ENCODE data around the gene IFI27L1.
A peak's percentile ranks its signal among the peaks of the same experiment; 100 is the strongest.

The IFI27L1 gene

GRCh38 chr14:94043111-94043755 is 37.9 kb upstream of the IFI27L1 start:
- Mint-ChIP-seq H3K9me3 (no peaks in the 10 kb centered on the region), H3K27me3 (no peaks in the 10 kb centered on the region), H3K27ac (peak overlapping the region; percentile 46 to 88), H3K4me3 (no peak overlapping the region), H3K4me1 (ENCODE audit: low read depth in 2 of 2) (peaks cover 0 to 2% of the 10 kb centered on the region in 2 donors), H3K36me3 (ENCODE audit: insufficient read depth) (peaks cover 93% of the 10 kb centered on the region)
- DNase-seq (no peak), ATAC-seq (replicated peaks) (no peak)

GRCh38 chr14:94043756-94044475 is 37.2 kb upstream of the IFI27L1 start:
- H3K4me3 Mint-ChIP-seq, result peak overlapping the region in 1 of 2 donors; percentile 9
- H3K36me3 Mint-ChIP-seq (ENCODE audit: insufficient read depth), result peaks cover 96% of the 10 kb centered on the region
- H3K27ac Mint-ChIP-seq, result peak overlapping the region; percentile 46 to 88
- no peak for DNase-seq
- ATAC-seq (replicated peaks), result no peak
- H3K4me1 Mint-ChIP-seq (ENCODE audit: low read depth in 2 of 2), result peaks cover 0 to 2% of the 10 kb centered on the region in 2 donors
- H3K9me3 Mint-ChIP-seq, result no peaks in the 10 kb centered on the region
- no peaks in the 10 kb centered on the region for H3K27me3 Mint-ChIP-seq

GRCh38 chr14:94044476-94045091 is 36.5 kb upstream of the IFI27L1 start:
- peaks cover 96% of the 10 kb centered on the region for H3K36me3 Mint-ChIP-seq (ENCODE audit: insufficient read depth)
- peak overlapping the region; percentile 2 to 88 for H3K27ac Mint-ChIP-seq
- ATAC-seq (replicated peaks), result no peak

GRCh38 chr14:94045101-94045500 is 36.0 kb upstream of the IFI27L1 start:
- DNase-seq, result no peak
- Mint-ChIP-seq H3K27ac (peak overlapping the region; percentile 2 to 88), H3K36me3 (ENCODE audit: insufficient read depth) (peaks cover 96% of the 10 kb centered on the region), H3K9me3 (no peaks in the 10 kb centered on the region), H3K27me3 (no peaks in the 10 kb centered on the region), H3K4me3 (no peak overlapping the region), H3K4me1 (ENCODE audit: low read depth in 2 of 2) (peaks cover 0 to 2% of the 10 kb centered on the region in 2 donors)
- ATAC-seq (replicated peaks), result no peak

More at GRCh38 chr14:94044476-94045091, 36.5 kb upstream of the IFI27L1 start:
- Mint-ChIP-seq H3K27me3 (no peaks in the 10 kb centered on the region), H3K4me3 (no peak overlapping the region), H3K9me3 (no peaks in the 10 kb centered on the region), H3K4me1 (ENCODE audit: low read depth in 2 of 2) (peaks cover 0 to 2% of the 10 kb centered on the region in 2 donors)
- no peak for DNase-seq

- Mint-ChIP-seq H3K9me3 (no peaks in the 10 kb centered on the region), H3K4me3 (peak overlapping the region in 1 of 2 donors; percentile 15), H3K36me3 (ENCODE audit: insufficient read depth) (peaks cover 96% of the 10 kb centered on the region), H3K27ac (peak overlapping the region; percentile 2 to 49), H3K4me1 (ENCODE audit: low read depth in 2 of 2) (peaks cover 0 to 2% of the 10 kb centered on the region in 2 donors), H3K27me3 (no peaks in the 10 kb centered on the region)
- DNase-seq (no peak), ATAC-seq (replicated peaks) (no peak)
Measured at GRCh38 chr14:94045563-94046345, 35.4 kb upstream of the IFI27L1 start.

DNA sequence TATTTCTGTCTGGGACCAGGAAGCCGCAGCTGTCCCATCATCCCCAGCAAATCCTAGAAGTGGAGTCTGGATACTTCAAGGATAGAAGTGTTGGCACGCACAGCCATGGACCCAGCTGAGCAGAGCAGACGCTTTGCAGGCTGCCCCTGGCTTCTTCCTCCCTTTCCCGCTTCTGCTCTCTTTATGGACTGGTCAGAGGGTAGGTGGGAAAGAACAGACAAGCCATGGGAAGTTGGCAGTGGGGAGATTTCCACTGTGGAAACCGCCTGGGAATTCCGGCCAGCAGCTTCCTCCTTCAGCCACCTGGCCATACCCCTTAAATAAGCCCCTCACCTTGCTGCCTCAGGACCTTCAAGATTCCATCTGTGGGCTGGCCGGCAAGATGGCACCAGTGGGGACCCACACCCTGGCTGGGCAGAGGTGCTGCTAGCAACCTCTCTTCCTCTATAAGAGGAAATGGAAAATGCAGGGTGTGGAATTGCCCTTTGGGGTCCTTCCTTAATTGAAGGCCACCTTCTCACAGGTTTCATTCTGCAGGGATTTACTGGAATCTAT is 34.3 kb upstream of the IFI27L1 start:
- H3K4me1 Mint-ChIP-seq (ENCODE audit: low read depth in 2 of 2), result no peaks in the 10 kb centered on the region
- ATAC-seq (replicated peaks) (no peak), DNase-seq (no peak)
- H3K9me3 Mint-ChIP-seq, result no peaks in the 10 kb centered on the region
- no peaks in the 10 kb centered on the region for H3K27me3 Mint-ChIP-seq
- H3K36me3 Mint-ChIP-seq (ENCODE audit: insufficient read depth), result peaks cover 100% of the 10 kb centered on the region
- no peak overlapping the region for H3K4me3 Mint-ChIP-seq
- peak overlapping the region in 1 of 2 donors; percentile 62 for H3K27ac Mint-ChIP-seq

- no peaks in the 10 kb centered on the region for H3K27me3 Mint-ChIP-seq
- no peak for ATAC-seq (replicated peaks)
- H3K4me1 Mint-ChIP-seq (ENCODE audit: low read depth in 2 of 2), result no peaks in the 10 kb centered on the region
- peaks cover 100% of the 10 kb centered on the region for H3K36me3 Mint-ChIP-seq (ENCODE audit: insufficient read depth)
- H3K4me3 Mint-ChIP-seq, result no peak overlapping the region
- no peak for DNase-seq
- H3K9me3 Mint-ChIP-seq, result no peaks in the 10 kb centered on the region
- H3K27ac Mint-ChIP-seq, result peak overlapping the region; percentile 38 to 62
Measured at GRCh38 chr14:94047581-94047980, 33.5 kb upstream of the IFI27L1 start.

- Mint-ChIP-seq H3K36me3 (ENCODE audit: insufficient read depth) (peaks cover 100% of the 10 kb centered on the region), H3K27ac (peak overlapping the region; percentile 44 to 62), H3K27me3 (no peaks in the 10 kb centered on the region), H3K4me1 (ENCODE audit: low read depth in 2 of 2) (no peaks in the 10 kb centered on the region), H3K4me3 (no peak overlapping the region), H3K9me3 (no peaks in the 10 kb centered on the region)
- no peak for ATAC-seq (replicated peaks)
- no peak for DNase-seq
Measured at GRCh38 chr14:94048691-94049624, 32.2 kb upstream of the IFI27L1 start.

DNA sequence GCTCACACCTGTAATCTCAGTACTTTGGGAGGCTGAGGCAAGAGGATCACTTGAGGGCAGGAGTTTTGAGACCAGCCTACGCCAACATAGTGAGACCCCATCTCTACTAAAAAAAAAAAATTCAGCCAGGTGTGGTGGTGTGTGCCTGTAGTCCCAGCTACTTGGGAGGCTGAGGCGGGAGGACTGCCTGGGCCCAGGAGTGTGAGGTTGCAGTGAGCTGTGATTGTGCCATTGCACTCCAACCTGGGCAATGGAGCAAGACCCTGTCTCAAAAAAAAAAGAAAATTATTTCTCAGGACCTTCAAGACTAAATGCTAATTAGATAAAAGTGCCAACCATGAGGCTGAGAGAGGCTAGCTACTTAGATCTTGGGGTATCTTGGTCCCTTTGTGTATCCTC is 31.5 kb upstream of the IFI27L1 start:
- Mint-ChIP-seq H3K4me3 (no peak overlapping the region), H3K27ac (peak overlapping the region in 1 of 2 donors; percentile 73), H3K4me1 (ENCODE audit: low read depth in 2 of 2) (peaks cover 0 to 5% of the 10 kb centered on the region in 2 donors), H3K9me3 (no peaks in the 10 kb centered on the region), H3K27me3 (no peaks in the 10 kb centered on the region), H3K36me3 (ENCODE audit: insufficient read depth) (peaks cover 100% of the 10 kb centered on the region)
- DNase-seq (no peak), ATAC-seq (replicated peaks) (no peak)

DNA sequence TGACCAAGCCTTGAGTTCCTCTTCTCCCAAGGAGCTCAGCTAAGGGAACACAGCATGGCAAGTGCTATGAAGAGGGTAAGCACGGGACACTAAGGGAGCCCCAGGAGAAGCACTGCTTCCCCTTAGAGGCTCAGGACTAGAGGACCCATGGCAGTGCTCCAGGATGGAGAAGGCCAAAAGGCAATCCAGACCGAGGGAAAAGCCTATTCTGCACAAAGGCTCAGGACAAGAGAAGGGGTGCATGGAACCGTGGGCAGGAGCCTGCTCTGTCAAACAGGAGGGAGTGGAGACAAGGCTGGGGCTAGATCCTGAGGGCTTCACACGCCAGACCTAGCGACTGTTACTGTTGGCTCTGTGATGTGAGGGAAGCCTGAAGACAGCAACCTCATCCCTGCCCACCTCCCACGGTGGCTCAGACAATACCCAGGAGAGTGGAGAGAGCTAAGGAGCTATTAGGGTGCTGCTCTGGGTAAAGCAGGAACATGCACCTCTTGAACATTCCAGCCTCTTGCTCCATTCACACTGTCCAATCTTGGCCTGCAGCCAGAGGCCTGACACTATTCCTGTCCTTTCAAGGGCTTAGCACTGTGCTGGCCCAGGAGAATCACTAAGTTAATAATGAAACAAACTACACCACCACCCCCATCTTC is 30.8 kb upstream of the IFI27L1 start:
- H3K4me1 Mint-ChIP-seq (ENCODE audit: low read depth in 2 of 2), result peaks cover 6 to 7% of the 10 kb centered on the region in 2 donors
- peak overlapping the region in 1 of 2 donors; percentile 12 for H3K4me3 Mint-ChIP-seq
- DNase-seq (no peak), ATAC-seq (replicated peaks) (no peak)
- H3K9me3 Mint-ChIP-seq, result no peaks in the 10 kb centered on the region
- H3K27ac Mint-ChIP-seq, result peak overlapping the region; percentile 73 to 86
- peaks cover 100% of the 10 kb centered on the region for H3K36me3 Mint-ChIP-seq (ENCODE audit: insufficient read depth)
- no peaks in the 10 kb centered on the region for H3K27me3 Mint-ChIP-seq

- Mint-ChIP-seq H3K9me3 (no peaks in the 10 kb centered on the region), H3K36me3 (ENCODE audit: insufficient read depth) (peaks cover 100% of the 10 kb centered on the region), H3K4me3 (peak overlapping the region; percentile 12 to 29), H3K27ac (peak overlapping the region; percentile 73 to 86), H3K4me1 (ENCODE audit: low read depth in 2 of 2) (peaks cover 11 to 12% of the 10 kb centered on the region in 2 donors), H3K27me3 (no peaks in the 10 kb centered on the region)
- ATAC-seq (replicated peaks) (no peak), DNase-seq (no peak)
Measured at GRCh38 chr14:94051115-94051514, 30.0 kb upstream of the IFI27L1 start.

GRCh38 chr14:94051779-94052178 is 29.3 kb upstream of the IFI27L1 start:
- Mint-ChIP-seq H3K27me3 (no peaks in the 10 kb centered on the region), H3K4me1 (ENCODE audit: low read depth in 2 of 2) (peaks cover 16 to 17% of the 10 kb centered on the region in 2 donors), H3K27ac (peak overlapping the region; percentile 73 to 86), H3K4me3 (no peak overlapping the region), H3K36me3 (ENCODE audit: insufficient read depth) (peaks cover 100% of the 10 kb centered on the region), H3K9me3 (no peaks in the 10 kb centered on the region)
- no peak for DNase-seq
- no peak for ATAC-seq (replicated peaks)

All from effector memory CD8-positive, alpha-beta T cell (primary cell).